Glutamatergic neuron (in vitro differentiated cells): ENCODE measurements around the gene ZNF839. TPM values are rescaled to one million over a fixed set of nuclear protein-coding genes. Genes with fewer than 3 reads are reported as not detected.
A peak's percentile ranks its signal among the peaks of the same experiment; 100 is the strongest.
"Not testable (repeated sequence)": the region's sequence is repeated elsewhere in the genome, so short reads cannot be mapped to it uniquely, and the experiment has no call there.

ENCODE experiments used
- DNase-seq: peaks from one replicate; pipeline ENCODE4 v3.0.0; 2022
- H3K27ac Mint-ChIP-seq: one replicate; pipeline ENCODE4 v1.8.0; 2020; ENCODE audit warnings: mild to moderate bottlenecking, mixed read lengths, inconsistent platforms; ENCODE audit not compliant: unreplicated experiment
- H3K27me3 Mint-ChIP-seq: one replicate; pipeline ENCODE4 v1.8.0; 2020; ENCODE audit warnings: mild to moderate bottlenecking, moderate library complexity, mixed read lengths, inconsistent platforms; ENCODE audit not compliant: unreplicated experiment
- H3K36me3 Mint-ChIP-seq: one replicate; pipeline ENCODE4 v1.8.0; 2020; ENCODE audit warnings: mild to moderate bottlenecking, mixed read lengths, inconsistent platforms; ENCODE audit not compliant: unreplicated experiment
- H3K4me1 Mint-ChIP-seq: one replicate; pipeline ENCODE4 v1.8.0; 2020; ENCODE audit warnings: mild to moderate bottlenecking, low read depth, mixed read lengths, inconsistent platforms; ENCODE audit not compliant: unreplicated experiment
- H3K4me3 Mint-ChIP-seq: one replicate; pipeline ENCODE4 v1.8.0; 2020; ENCODE audit warnings: mild to moderate bottlenecking, mixed read lengths, inconsistent platforms; ENCODE audit not compliant: unreplicated experiment
- H3K9me3 Mint-ChIP-seq: one replicate; pipeline ENCODE4 v1.8.0; 2020; ENCODE audit warnings: mild to moderate bottlenecking, moderate library complexity, mixed read lengths, inconsistent platforms; ENCODE audit not compliant: unreplicated experiment
- total RNA-seq: library from RNA; stranded (reverse); fragmentation: NEBNext Ultra II Directional; extraction: Animal tissue kit (Norgen Biotek cat#: 25700); gene quantifications from one replicate; pipeline ENCODE4 v1.2.1, GENCODE V29; 2021; ENCODE audit not compliant: unreplicated experiment
- TF ChIP-seq, protein P1 (sequence below): fragments of 200-600 bp; sonication (generic); IDR thresholded peaks from one replicate; pipeline ENCODE4 v1.5.0; 2021; ENCODE audit not compliant: partially characterized antibody, unreplicated experiment

Gene ZNF839
- total RNA-seq, 1 donor from 2014 or later, result 13.6 TPM

DNA sequence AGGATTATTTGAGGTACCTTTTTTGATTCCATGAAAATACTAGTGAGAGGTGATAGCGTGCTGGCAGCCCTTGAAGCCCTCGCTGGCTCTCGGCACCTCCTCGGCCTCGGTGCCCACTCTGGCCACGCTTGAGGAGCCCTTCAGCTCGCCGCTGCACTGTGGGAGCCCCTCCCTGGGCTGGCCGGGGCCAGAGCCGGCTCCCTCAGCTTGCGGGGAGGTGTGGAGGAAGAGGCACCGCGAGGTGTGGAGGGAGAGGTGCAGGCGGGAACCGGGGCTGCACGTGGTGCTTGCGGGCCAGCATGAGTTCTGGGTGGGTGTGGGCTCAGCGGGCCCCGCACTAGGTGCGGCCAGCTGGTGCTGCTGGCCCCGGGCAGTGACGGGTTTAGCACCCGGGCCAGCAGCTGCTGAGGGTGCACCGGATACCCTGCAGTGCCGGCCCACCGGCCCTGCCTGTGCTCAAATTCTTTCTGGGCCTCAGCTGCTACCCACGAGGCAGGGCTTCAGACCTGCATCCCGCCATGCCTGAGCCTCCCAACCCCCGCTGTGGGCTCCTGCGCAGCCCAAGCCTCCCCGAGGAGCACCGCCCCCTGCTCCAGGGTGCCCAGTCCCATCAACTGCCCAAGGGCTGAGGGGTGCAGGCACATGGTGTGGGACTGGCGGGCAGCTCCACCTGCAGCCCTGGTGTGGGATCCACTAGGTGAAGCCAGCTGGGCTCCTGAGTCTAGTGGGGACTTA is 21.9 kb upstream of the ZNF839 start:
- no peaks in the 10 kb centered on the region for H3K9me3 Mint-ChIP-seq
- no peak for DNase-seq
- no peak overlapping the region for H3K27ac Mint-ChIP-seq
- no peak overlapping the region for H3K4me3 Mint-ChIP-seq
- TF ChIP-seq, protein P1, sequence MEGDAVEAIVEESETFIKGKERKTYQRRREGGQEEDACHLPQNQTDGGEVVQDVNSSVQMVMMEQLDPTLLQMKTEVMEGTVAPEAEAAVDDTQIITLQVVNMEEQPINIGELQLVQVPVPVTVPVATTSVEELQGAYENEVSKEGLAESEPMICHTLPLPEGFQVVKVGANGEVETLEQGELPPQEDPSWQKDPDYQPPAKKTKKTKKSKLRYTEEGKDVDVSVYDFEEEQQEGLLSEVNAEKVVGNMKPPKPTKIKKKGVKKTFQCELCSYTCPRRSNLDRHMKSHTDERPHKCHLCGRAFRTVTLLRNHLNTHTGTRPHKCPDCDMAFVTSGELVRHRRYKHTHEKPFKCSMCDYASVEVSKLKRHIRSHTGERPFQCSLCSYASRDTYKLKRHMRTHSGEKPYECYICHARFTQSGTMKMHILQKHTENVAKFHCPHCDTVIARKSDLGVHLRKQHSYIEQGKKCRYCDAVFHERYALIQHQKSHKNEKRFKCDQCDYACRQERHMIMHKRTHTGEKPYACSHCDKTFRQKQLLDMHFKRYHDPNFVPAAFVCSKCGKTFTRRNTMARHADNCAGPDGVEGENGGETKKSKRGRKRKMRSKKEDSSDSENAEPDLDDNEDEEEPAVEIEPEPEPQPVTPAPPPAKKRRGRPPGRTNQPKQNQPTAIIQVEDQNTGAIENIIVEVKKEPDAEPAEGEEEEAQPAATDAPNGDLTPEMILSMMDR, result no peak
- H3K27me3 Mint-ChIP-seq, result no peaks in the 10 kb centered on the region
- no peaks in the 10 kb centered on the region for H3K4me1 Mint-ChIP-seq
- no peaks in the 10 kb centered on the region for H3K36me3 Mint-ChIP-seq

DNA sequence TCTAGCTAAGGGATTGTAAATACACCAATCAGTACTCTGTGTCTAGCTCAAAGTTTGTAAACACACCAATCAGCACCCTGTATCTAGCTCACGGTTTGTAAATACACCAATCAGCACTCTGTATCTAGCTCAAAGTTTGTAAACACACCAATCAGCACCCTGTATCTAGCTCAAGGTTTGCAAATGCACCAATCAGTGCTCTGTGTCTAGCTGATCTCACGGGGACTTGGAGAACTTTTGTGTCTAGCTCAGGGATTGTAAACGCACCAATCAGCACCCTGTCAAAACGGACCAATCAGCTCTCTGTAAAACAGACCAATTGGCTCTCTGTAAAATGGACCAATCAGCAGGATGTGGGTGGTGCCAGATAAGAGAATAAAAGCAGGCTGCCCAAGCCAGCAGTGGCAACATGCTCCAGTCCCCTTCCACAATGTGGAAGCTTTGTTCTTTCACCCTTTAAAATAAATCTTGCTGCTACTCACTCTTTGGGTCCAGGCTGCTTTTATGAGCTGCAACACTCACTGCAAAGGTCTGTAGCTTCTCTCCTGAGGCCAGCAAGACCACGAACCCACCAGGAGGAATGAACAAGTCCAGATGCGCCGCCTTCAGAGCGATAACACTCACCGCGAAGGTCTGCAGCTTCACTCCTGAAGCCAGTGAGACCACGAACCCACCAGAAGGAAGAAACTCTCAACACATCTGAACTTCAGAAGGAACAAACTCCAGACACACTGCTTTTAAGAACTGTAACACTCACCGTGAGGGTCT is 21.1 kb upstream of the ZNF839 start:
- H3K27ac Mint-ChIP-seq, H3K4me3 Mint-ChIP-seq, H3K4me1 Mint-ChIP-seq, H3K36me3 Mint-ChIP-seq, H3K9me3 Mint-ChIP-seq, DNase-seq, H3K27me3 Mint-ChIP-seq: not testable (repeated sequence)

- no peak for DNase-seq
- H3K4me3 Mint-ChIP-seq, result peak overlapping the region; percentile 56
- H3K9me3 Mint-ChIP-seq, result peaks cover 3% of the 10 kb centered on the region
- peaks cover 7% of the 10 kb centered on the region for H3K27me3 Mint-ChIP-seq
- TF ChIP-seq, protein P1, result no peak
- H3K4me1 Mint-ChIP-seq, result no peaks in the 10 kb centered on the region
- H3K36me3 Mint-ChIP-seq, result no peaks in the 10 kb centered on the region
- no peak overlapping the region for H3K27ac Mint-ChIP-seq
Measured at GRCh38 chr14:102303664-102304063, 15.9 kb upstream of the ZNF839 start.

- H3K9me3 Mint-ChIP-seq, result peaks cover 3% of the 10 kb centered on the region
- H3K4me1 Mint-ChIP-seq, result no peaks in the 10 kb centered on the region
- TF ChIP-seq, protein P1, result no peak
Measured at GRCh38 chr14:102304611-102305506, 14.7 kb upstream of the ZNF839 start, which contains the start of gene MOK. TSS of gene MOK (minus strand) at chr14:102305164. CDS start at chr14:102304968, 196 bp downstream.

More at GRCh38 chr14:102304611-102305506, 14.7 kb upstream of the ZNF839 start, which contains the start of gene MOK:
- no peaks in the 10 kb centered on the region for H3K36me3 Mint-ChIP-seq
- peaks cover 7% of the 10 kb centered on the region for H3K27me3 Mint-ChIP-seq
- peak within 1 kb of the TSS; percentile 43 for H3K27ac Mint-ChIP-seq
- peak within 1 kb of the TSS; percentile 89 for H3K4me3 Mint-ChIP-seq
- peak; percentile 98 for DNase-seq
